ENCODE data around the gene DCDC1. TPM values are rescaled to one million over a fixed set of nuclear protein-coding genes. Genes with fewer than 3 reads are reported as not detected.

The DCDC1 gene
- total RNA-seq, 1 experiment from 2014 or later = 1.5 TPM

DNA sequence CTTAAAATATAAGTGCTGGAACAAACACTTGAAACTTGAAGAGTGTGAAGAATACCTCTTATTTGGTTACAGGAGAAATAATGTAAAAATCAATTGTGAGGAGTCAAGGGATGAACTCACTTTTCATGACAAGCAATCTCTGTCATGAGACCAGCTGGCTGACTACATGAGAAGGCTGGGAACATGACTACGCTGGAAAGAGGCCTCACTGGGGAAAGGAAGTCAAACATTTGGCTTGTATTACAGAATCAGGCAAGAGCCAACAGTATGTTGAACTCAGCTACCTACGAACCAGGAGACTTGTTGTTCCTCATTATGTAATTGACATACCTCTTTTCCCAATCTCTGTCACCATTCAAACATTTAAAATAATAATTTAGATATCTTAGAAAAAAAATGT lies 14.4 kb downstream of the DCDC1 start:
- no peaks in the 10 kb centered on the region for H3K9me3 ChIP-seq (ENCODE audit: control insufficient read depth in 1 of 2, insufficient read depth in 1 of 2, low read depth in 1 of 2, low read length in 2 of 2)
- no peak overlapping the region for H2AFZ ChIP-seq (ENCODE audit: low read depth, low read length, poor library complexity, severe bottlenecking)
- no peak for DNase-seq (ENCODE audit: low read depth, low spot score)
- H3K36me3 ChIP-seq (ENCODE audit: control insufficient read depth in 1 of 2, insufficient read depth in 2 of 2, low read length in 2 of 2) = no peaks in the 10 kb centered on the region
- no peak overlapping the region for H3K4me3 ChIP-seq (replicated peaks in 1 of 2; ENCODE audit: low read depth in 1 of 2, low read length in 2 of 2)
- no peak overlapping the region for H3K9ac ChIP-seq (ENCODE audit: low read length)
- BruUV-seq (replicated peaks) = no TSS peak
- H3K27ac ChIP-seq (ENCODE audit: low read depth, low read length) = no peak overlapping the region
- H3K9me2 ChIP-seq (ENCODE audit: insufficient read depth) = no peaks in the 10 kb centered on the region
- H3K27me3 ChIP-seq (ENCODE audit: insufficient read depth, low read length) = no peaks in the 10 kb centered on the region
- no peak for ATAC-seq
- no peaks in the 10 kb centered on the region for H3K4me1 ChIP-seq (ENCODE audit: control insufficient read depth in 1 of 2, insufficient read depth in 2 of 2, low read length in 2 of 2)
- H3K4me2 ChIP-seq (ENCODE audit: low read length) = no peak overlapping the region
- intact Hi-C loops (cut with micrococcal nuclease) = no loop called here
- H4K20me1 ChIP-seq (ENCODE audit: insufficient read depth) = no peaks in the 10 kb centered on the region
- ChIA-PET CTCF (no interaction called here), POLR2A (no interaction called here), RAD21 (ENCODE audit: low non-redundant PET in 1 of 2, low total read pairs in 2 of 2, uncharacterized antibody in 2 of 2, unreplicated experiment in 2 of 2) (no interaction called here)
- no peaks in the 10 kb centered on the region for H3K79me2 ChIP-seq (ENCODE audit: insufficient read depth, low read length)
- TF ChIP-seq, protein P1, sequence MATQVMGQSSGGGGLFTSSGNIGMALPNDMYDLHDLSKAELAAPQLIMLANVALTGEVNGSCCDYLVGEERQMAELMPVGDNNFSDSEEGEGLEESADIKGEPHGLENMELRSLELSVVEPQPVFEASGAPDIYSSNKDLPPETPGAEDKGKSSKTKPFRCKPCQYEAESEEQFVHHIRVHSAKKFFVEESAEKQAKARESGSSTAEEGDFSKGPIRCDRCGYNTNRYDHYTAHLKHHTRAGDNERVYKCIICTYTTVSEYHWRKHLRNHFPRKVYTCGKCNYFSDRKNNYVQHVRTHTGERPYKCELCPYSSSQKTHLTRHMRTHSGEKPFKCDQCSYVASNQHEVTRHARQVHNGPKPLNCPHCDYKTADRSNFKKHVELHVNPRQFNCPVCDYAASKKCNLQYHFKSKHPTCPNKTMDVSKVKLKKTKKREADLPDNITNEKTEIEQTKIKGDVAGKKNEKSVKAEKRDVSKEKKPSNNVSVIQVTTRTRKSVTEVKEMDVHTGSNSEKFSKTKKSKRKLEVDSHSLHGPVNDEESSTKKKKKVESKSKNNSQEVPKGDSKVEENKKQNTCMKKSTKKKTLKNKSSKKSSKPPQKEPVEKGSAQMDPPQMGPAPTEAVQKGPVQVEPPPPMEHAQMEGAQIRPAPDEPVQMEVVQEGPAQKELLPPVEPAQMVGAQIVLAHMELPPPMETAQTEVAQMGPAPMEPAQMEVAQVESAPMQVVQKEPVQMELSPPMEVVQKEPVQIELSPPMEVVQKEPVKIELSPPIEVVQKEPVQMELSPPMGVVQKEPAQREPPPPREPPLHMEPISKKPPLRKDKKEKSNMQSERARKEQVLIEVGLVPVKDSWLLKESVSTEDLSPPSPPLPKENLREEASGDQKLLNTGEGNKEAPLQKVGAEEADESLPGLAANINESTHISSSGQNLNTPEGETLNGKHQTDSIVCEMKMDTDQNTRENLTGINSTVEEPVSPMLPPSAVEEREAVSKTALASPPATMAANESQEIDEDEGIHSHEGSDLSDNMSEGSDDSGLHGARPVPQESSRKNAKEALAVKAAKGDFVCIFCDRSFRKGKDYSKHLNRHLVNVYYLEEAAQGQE (IDR thresholded peaks at IDR 0.05; ENCODE audit: low read depth) = no peak
- TF ChIP-seq, protein P2, sequence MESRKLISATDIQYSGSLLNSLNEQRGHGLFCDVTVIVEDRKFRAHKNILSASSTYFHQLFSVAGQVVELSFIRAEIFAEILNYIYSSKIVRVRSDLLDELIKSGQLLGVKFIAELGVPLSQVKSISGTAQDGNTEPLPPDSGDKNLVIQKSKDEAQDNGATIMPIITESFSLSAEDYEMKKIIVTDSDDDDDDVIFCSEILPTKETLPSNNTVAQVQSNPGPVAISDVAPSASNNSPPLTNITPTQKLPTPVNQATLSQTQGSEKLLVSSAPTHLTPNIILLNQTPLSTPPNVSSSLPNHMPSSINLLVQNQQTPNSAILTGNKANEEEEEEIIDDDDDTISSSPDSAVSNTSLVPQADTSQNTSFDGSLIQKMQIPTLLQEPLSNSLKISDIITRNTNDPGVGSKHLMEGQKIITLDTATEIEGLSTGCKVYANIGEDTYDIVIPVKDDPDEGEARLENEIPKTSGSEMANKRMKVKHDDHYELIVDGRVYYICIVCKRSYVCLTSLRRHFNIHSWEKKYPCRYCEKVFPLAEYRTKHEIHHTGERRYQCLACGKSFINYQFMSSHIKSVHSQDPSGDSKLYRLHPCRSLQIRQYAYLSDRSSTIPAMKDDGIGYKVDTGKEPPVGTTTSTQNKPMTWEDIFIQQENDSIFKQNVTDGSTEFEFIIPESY (IDR thresholded peaks at IDR 0.05; ENCODE audit: extremely low read depth, insufficient replicate concordance, low read length) = no peak
- TF ChIP-seq RAD21 (IDR thresholded peaks at IDR 0.05; ENCODE audit: low read depth) = no peak

Data from HCT116 (cell line).